Astrocyte of the spinal cord (primary cell): ENCODE measurements around the gene ATL1.

ENCODE experiments used
- DNase-seq: peaks from one replicate; pipeline ENCODE4 v3.0.0; 2011; ENCODE audit warnings: low read depth, low spot score
- H3K4me3 ChIP-seq: 2 replicates; pipeline ENCODE4 v1.5.1; 2011; ENCODE audit warnings: low read depth, mild to moderate bottlenecking, low read length, moderate library complexity
- CTCF ChIP-seq: IDR thresholded peaks from 2 replicates; pipeline ENCODE4 v1.5.1; 2012; ENCODE audit warnings: low read depth, mild to moderate bottlenecking, low read length, inconsistent platforms
- in situ Hi-C: cut with HindIII; loops from 2 replicates; pipeline ENCODE4 v1.10.0; 2017; ENCODE audit warnings: low sequenced_read_pairs

Gene ATL1

GRCh38 chr14:50668826-50669143 is 108.8 kb downstream of the ATL1 start:
- no peak for TF ChIP-seq CTCF
- in situ Hi-C loops, result no loop called here
- H3K4me3 ChIP-seq, result peak overlapping the region; percentile 88
- DNase-seq, result no peak

GRCh38 chr14:50669441-50669986 is 109.6 kb downstream of the ATL1 start:
- DNase-seq, result no peak
- in situ Hi-C loops, result no loop called here
- TF ChIP-seq CTCF, result no peak
- H3K4me3 ChIP-seq, result no peak overlapping the region

GRCh38 chr14:50670196-50670865 is 110.4 kb downstream of the ATL1 start:
- in situ Hi-C loops, result no loop called here
- DNase-seq, result no peak
- H3K4me3 ChIP-seq, result no peak overlapping the region
- TF ChIP-seq CTCF, result no peak

GRCh38 chr14:50670866-50671256 is 110.9 kb downstream of the ATL1 start:
- TF ChIP-seq CTCF, result no peak
- in situ Hi-C loops, result no loop called here
- no peak for DNase-seq
- no peak overlapping the region for H3K4me3 ChIP-seq

GRCh38 chr14:50675597-50675996 is 115.7 kb downstream of the ATL1 start:
- H3K4me3 ChIP-seq, result no peak overlapping the region
- no peak for TF ChIP-seq CTCF
- DNase-seq, result no peak
- in situ Hi-C loops, result no loop called here

GRCh38 chr14:50676814-50677516 is 117.0 kb downstream of the ATL1 start:
- no peak for DNase-seq
- no peak overlapping the region for H3K4me3 ChIP-seq
- no peak for TF ChIP-seq CTCF
- in situ Hi-C loops, result no loop called here
